ENCODE data around the gene TBX19. TPM values are rescaled to one million over a fixed set of nuclear protein-coding genes. Genes with fewer than 3 reads are reported as not detected.

The TBX19 gene
- total RNA-seq, 5 donors from 2014 or later (not counting 1 experiment from before 2014, with no cell fraction given): 2.8 to 3.9 (median 3.5) TPM

- H3K27ac ChIP-seq (ENCODE audit: low read length): no peak overlapping the region
- H3K27me3 Mint-ChIP-seq: no peaks in the 10 kb centered on the region
- no peaks in the 10 kb centered on the region for H3K9me3 Mint-ChIP-seq
- H3K4me3 Mint-ChIP-seq: no peak overlapping the region
- DNase-seq (no peak), ATAC-seq (replicated peaks in 1 of 4) (no peak)
- peaks cover 17% of the 10 kb centered on the region for H3K36me3 Mint-ChIP-seq
- H3K4me1 Mint-ChIP-seq: no peaks in the 10 kb centered on the region
- H3K27me3 ChIP-seq (replicated peaks in 1 of 2; ENCODE audit: control insufficient read depth in 2 of 2, extremely low read depth in 1 of 2, insufficient read depth in 2 of 2, low read length in 1 of 2): no peaks in the 10 kb centered on the region
- no peaks in the 10 kb centered on the region for H3K9me3 ChIP-seq
- peaks cover 2 to 3% of the 10 kb centered on the region in 2 donors for H3K36me3 ChIP-seq (ENCODE audit: control insufficient read depth in 2 of 2, extremely low read depth in 1 of 2, insufficient read depth in 1 of 2, low read length in 1 of 2)
- ChIA-PET POLR2A (no interaction called here), CTCF (no interaction called here)
- H3K27ac Mint-ChIP-seq: no peak overlapping the region
- 100% methylated on average over 4 of the region's 8 CpGs for WGBS (ENCODE audit: insufficient coverage)
- no peaks in the 10 kb centered on the region for H3K4me1 ChIP-seq (ENCODE audit: control insufficient read depth in 1 of 2, extremely low read depth in 1 of 2, insufficient read depth in 2 of 2, low read length in 2 of 2)
- H3K4me3 ChIP-seq (ENCODE audit: control insufficient read depth in 1 of 2, extremely low read depth in 1 of 2, low read length in 1 of 2): no peak overlapping the region
Measured at GRCh38 chr1:168295411-168296114, 14.9 kb downstream of the TBX19 start.

GRCh38 chr1:168297019-168297730 is 16.5 kb downstream of the TBX19 start:
- CTCF ChIA-PET: no interaction called here
- Histone ChIP-seq H3K9me3 (no peaks in the 10 kb centered on the region), H3K4me1 (ENCODE audit: control insufficient read depth in 1 of 2, extremely low read depth in 1 of 2, insufficient read depth in 2 of 2, low read length in 2 of 2) (no peaks in the 10 kb centered on the region), H3K27ac (ENCODE audit: low read length) (no peak overlapping the region), H3K36me3 (ENCODE audit: control insufficient read depth in 2 of 2, extremely low read depth in 1 of 2, insufficient read depth in 1 of 2, low read length in 1 of 2) (peaks cover 2 to 3% of the 10 kb centered on the region in 2 donors), H3K4me3 (ENCODE audit: control insufficient read depth in 1 of 2, extremely low read depth in 1 of 2, low read length in 1 of 2) (no peak overlapping the region), H3K27me3 (replicated peaks in 1 of 2; ENCODE audit: control insufficient read depth in 2 of 2, extremely low read depth in 1 of 2, insufficient read depth in 2 of 2, low read length in 1 of 2) (no peaks in the 10 kb centered on the region)
- H3K4me3 Mint-ChIP-seq: no peak overlapping the region
- POLR2A ChIA-PET: no interaction called here
- H3K4me1 Mint-ChIP-seq: no peaks in the 10 kb centered on the region
- H3K36me3 Mint-ChIP-seq: peaks cover 19% of the 10 kb centered on the region
- no peak overlapping the region for H3K27ac Mint-ChIP-seq
- DNase-seq (no peak), ATAC-seq (replicated peaks in 1 of 4) (no peak)
- no CpG with 5 or more reads among the region's 7 CpGs for WGBS (ENCODE audit: insufficient coverage)
- no peaks in the 10 kb centered on the region for H3K9me3 Mint-ChIP-seq
- no peaks in the 10 kb centered on the region for H3K27me3 Mint-ChIP-seq

DNA sequence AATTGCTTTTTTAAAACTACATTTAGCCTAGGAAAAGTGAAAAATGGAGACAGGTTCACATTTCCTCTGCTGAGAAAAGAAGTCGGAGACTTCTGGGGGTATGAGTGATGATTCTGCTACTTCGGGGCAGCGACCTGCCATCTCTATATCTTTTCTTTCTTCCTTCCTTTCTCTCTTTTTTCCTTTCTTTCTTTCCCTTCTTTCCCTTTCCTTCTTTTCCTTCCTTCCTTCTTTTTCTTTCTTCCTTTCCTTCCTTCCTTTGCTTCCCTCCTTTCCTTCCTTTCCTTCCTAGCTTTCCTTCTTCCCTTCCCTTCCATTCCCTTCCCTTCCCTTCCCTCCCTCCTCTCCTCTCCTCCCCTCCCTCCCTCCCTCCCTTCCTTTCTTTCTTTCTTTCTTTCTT is 17.8 kb downstream of the TBX19 start:
- peaks cover 0 to 3% of the 10 kb centered on the region in 2 donors for H3K36me3 ChIP-seq (ENCODE audit: control insufficient read depth in 2 of 2, extremely low read depth in 1 of 2, insufficient read depth in 1 of 2, low read length in 1 of 2)
- ChIA-PET POLR2A (interaction anchor here in 1 of 2 donors (0.7 kb wide), 1 partner anchor 781 kb away, joined by 5 read pairs; no protein-coding TSS in a partner anchor), CTCF (no interaction called here)
- Mint-ChIP-seq H3K36me3 (peaks cover 26% of the 10 kb centered on the region), H3K27me3 (no peaks in the 10 kb centered on the region), H3K4me3 (no peak overlapping the region), H3K9me3 (no peaks in the 10 kb centered on the region), H3K27ac (no peak overlapping the region), H3K4me1 (no peaks in the 10 kb centered on the region)
- no peak overlapping the region for H3K4me3 ChIP-seq (ENCODE audit: control insufficient read depth in 1 of 2, extremely low read depth in 1 of 2, low read length in 1 of 2)
- H3K9me3 ChIP-seq: no peaks in the 10 kb centered on the region
- ATAC-seq (replicated peaks in 1 of 4) (no peak), DNase-seq (no peak)
- H3K27me3 ChIP-seq (replicated peaks in 1 of 2; ENCODE audit: control insufficient read depth in 2 of 2, extremely low read depth in 1 of 2, insufficient read depth in 2 of 2, low read length in 1 of 2): no peaks in the 10 kb centered on the region
- H3K4me1 ChIP-seq (ENCODE audit: control insufficient read depth in 1 of 2, extremely low read depth in 1 of 2, insufficient read depth in 2 of 2, low read length in 2 of 2): no peaks in the 10 kb centered on the region
- WGBS (ENCODE audit: insufficient coverage): no CpG with 5 or more reads among the region's 3 CpGs
- H3K27ac ChIP-seq (ENCODE audit: low read length): no peak overlapping the region

DNA sequence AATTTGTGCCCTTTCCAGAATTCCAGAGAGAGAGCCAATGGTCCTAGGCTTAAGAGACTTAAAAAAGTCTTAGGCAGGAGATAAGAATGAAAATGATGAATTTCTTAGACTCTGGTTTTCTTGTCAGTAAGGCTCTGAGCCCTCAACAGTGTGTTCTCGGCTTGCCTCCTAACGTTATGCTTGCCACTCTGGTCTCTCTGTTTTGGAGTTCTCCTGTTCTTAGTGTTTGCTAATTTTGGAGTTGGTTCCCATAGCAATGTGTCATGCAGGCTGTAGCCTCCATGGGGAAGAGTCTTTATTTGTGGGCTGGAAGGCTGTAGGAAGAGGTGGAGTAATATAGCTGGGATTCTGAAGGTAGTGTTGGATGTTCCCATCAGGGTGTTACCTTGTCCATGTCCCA is 19.9 kb downstream of the TBX19 start:
- WGBS (ENCODE audit: insufficient coverage): 90% methylated on average over 2 of the region's 2 CpGs
- H3K9me3 Mint-ChIP-seq: no peaks in the 10 kb centered on the region
- H3K4me1 ChIP-seq (ENCODE audit: control insufficient read depth in 1 of 2, extremely low read depth in 1 of 2, insufficient read depth in 2 of 2, low read length in 2 of 2): no peaks in the 10 kb centered on the region

DNA sequence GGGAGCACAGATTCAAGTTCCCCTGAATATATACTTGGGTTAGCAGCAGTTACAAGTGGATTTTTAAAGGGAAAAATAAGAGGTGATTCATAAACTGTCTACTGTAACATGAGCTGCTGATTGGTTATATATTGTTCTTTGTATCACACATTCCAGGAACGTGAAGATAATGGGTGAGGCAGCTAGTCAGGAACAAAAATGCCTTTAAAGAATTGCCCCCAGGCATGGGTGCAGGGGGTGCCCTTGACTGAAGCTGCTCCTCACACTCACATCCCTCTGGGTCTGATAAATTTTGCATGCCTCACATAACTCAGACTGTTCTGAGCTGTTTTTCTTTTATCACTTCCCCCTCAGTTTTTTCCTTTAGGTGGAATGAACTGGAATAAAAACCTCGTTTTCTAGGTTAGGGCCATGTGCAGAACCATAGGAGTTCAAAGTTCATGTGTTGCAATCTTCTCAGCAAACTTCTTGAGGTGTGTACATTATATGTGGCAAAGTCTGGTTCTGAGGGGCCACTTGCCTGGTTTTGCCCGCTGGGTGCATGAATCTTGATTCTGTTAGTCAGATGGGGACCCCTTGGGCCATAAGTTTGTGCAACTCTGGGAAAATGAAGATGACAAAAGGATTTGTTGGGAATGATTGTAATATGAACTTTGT is 21.1 kb downstream of the TBX19 start:
- no peak overlapping the region for H3K27ac ChIP-seq (ENCODE audit: low read length)
- ChIA-PET POLR2A (no interaction called here), CTCF (no interaction called here)
- 100% methylated on average over 1 of the region's 3 CpGs for WGBS (ENCODE audit: insufficient coverage)
- Mint-ChIP-seq H3K27me3 (no peaks in the 10 kb centered on the region), H3K4me3 (no peak overlapping the region), H3K36me3 (peaks cover 46% of the 10 kb centered on the region), H3K4me1 (no peaks in the 10 kb centered on the region), H3K9me3 (no peaks in the 10 kb centered on the region), H3K27ac (no peak overlapping the region)
- no peak for ATAC-seq (replicated peaks in 1 of 4)
- H3K4me3 ChIP-seq (ENCODE audit: control insufficient read depth in 1 of 2, extremely low read depth in 1 of 2, low read length in 1 of 2): no peak overlapping the region
- H3K27me3 ChIP-seq (replicated peaks in 1 of 2; ENCODE audit: control insufficient read depth in 2 of 2, extremely low read depth in 1 of 2, insufficient read depth in 2 of 2, low read length in 1 of 2): no peaks in the 10 kb centered on the region
- no peaks in the 10 kb centered on the region for H3K36me3 ChIP-seq (ENCODE audit: control insufficient read depth in 2 of 2, extremely low read depth in 1 of 2, insufficient read depth in 1 of 2, low read length in 1 of 2)
- no peaks in the 10 kb centered on the region for H3K9me3 ChIP-seq
- H3K4me1 ChIP-seq (ENCODE audit: control insufficient read depth in 1 of 2, extremely low read depth in 1 of 2, insufficient read depth in 2 of 2, low read length in 2 of 2): no peaks in the 10 kb centered on the region
- DNase-seq: no peak

More for the DNA sequence above, 19.9 kb downstream of the TBX19 start:
- H3K27me3 Mint-ChIP-seq: no peaks in the 10 kb centered on the region
- H3K27ac ChIP-seq (ENCODE audit: low read length): no peak overlapping the region
- H3K27me3 ChIP-seq (replicated peaks in 1 of 2; ENCODE audit: control insufficient read depth in 2 of 2, extremely low read depth in 1 of 2, insufficient read depth in 2 of 2, low read length in 1 of 2): no peaks in the 10 kb centered on the region
- DNase-seq: no peak
- no peaks in the 10 kb centered on the region for H3K36me3 ChIP-seq (ENCODE audit: control insufficient read depth in 2 of 2, extremely low read depth in 1 of 2, insufficient read depth in 1 of 2, low read length in 1 of 2)
- ChIA-PET CTCF (no interaction called here), POLR2A (no interaction called here)
- H3K4me3 ChIP-seq (ENCODE audit: control insufficient read depth in 1 of 2, extremely low read depth in 1 of 2, low read length in 1 of 2): no peak overlapping the region
- ATAC-seq (replicated peaks in 1 of 4): no peak
- H3K36me3 Mint-ChIP-seq: peaks cover 39% of the 10 kb centered on the region
- H3K4me1 Mint-ChIP-seq: no peaks in the 10 kb centered on the region
- H3K9me3 ChIP-seq: no peaks in the 10 kb centered on the region
- no peak overlapping the region for H3K4me3 Mint-ChIP-seq
- H3K27ac Mint-ChIP-seq: no peak overlapping the region

DNA sequence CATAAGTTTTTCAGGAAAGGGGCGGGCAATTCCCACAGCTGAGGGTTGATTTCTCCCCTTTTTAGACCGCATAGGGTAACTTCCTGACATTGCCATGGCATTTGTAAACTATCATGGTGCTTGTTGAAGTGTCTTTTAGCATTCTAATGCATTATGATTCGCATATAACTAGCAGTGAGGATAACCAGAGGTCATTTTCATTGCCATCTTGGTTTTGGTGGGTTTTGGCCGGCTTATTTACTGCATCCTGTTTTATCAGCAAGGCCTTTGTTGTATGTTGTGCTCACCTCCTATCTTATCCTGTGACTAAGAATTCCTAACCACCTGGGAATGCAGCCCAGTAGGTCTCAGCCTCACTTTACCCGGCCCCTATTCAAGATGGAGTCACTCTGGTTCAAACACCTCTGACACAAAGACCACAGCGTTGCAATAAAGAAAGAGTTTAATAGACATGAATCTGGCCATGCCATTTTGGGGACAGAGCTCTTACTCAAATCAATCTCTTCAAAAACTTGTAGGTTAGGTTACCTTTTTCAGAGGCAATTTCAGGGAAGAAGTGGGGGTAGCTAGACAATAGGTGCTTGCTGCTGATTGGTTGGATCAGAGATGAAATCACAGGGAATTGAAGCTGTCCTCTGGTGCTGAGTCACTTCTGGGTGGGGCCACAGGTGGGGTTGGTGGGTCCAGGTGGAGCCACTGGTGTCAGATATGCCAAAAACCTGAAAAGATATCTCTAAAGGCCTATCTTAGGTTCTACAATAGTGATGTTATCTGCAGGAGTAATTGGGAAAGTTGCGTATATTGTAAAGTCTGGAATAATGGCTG is 23.3 kb downstream of the TBX19 start:
- DNase-seq (no peak), ATAC-seq (replicated peaks in 1 of 4) (no peak)
- no peak overlapping the region for H3K27ac Mint-ChIP-seq
- no peaks in the 10 kb centered on the region for H3K4me1 ChIP-seq (ENCODE audit: control insufficient read depth in 1 of 2, extremely low read depth in 1 of 2, insufficient read depth in 2 of 2, low read length in 2 of 2)
- no peak overlapping the region for H3K4me3 ChIP-seq (ENCODE audit: control insufficient read depth in 1 of 2, extremely low read depth in 1 of 2, low read length in 1 of 2)
- H3K27ac ChIP-seq (ENCODE audit: low read length): no peak overlapping the region
- H3K36me3 ChIP-seq (ENCODE audit: control insufficient read depth in 2 of 2, extremely low read depth in 1 of 2, insufficient read depth in 1 of 2, low read length in 1 of 2): peaks cover 0 to 5% of the 10 kb centered on the region in 2 donors
- peaks cover 58% of the 10 kb centered on the region for H3K36me3 Mint-ChIP-seq
- H3K27me3 ChIP-seq (replicated peaks in 1 of 2; ENCODE audit: control insufficient read depth in 2 of 2, extremely low read depth in 1 of 2, insufficient read depth in 2 of 2, low read length in 1 of 2): no peaks in the 10 kb centered on the region
- no peaks in the 10 kb centered on the region for H3K9me3 ChIP-seq
- ChIA-PET CTCF (no interaction called here), POLR2A (no interaction called here)
- H3K4me3 Mint-ChIP-seq: no peak overlapping the region
- H3K27me3 Mint-ChIP-seq: no peaks in the 10 kb centered on the region
- WGBS (ENCODE audit: insufficient coverage): 100% methylated on average over 1 of the region's 7 CpGs
- H3K4me1 Mint-ChIP-seq: no peaks in the 10 kb centered on the region
- no peaks in the 10 kb centered on the region for H3K9me3 Mint-ChIP-seq
